G401 (cell line): ENCODE measurements around the gene CT45A2. TPM values are rescaled to one million over a fixed set of nuclear protein-coding genes. Genes with fewer than 3 reads are reported as not detected.
"Not testable (repeated sequence)": the region's sequence is repeated elsewhere in the genome, so short reads cannot be mapped to it uniquely, and the experiment has no call there.

Source experiments
- DNase-seq: peaks from one replicate; pipeline ENCODE4 v3.0.0-alpha.2; 2015; ENCODE audit warnings: low spot score
- in situ Hi-C: cut with HindIII; loops from 2 replicates; pipeline ENCODE4 v1.10.0; 2016; ENCODE audit warnings: low sequenced_read_pairs, mixed read lengths
- total RNA-seq: library from RNA; depleted of rRNA; stranded (reverse); fragments of >200 nt; shearing (Covaris generic); gene quantifications from 2 replicates; pipeline ENCODE4 v1.2.3, GENCODE V29; 2014; rRNA removed

CT45A2 gene, protein sequence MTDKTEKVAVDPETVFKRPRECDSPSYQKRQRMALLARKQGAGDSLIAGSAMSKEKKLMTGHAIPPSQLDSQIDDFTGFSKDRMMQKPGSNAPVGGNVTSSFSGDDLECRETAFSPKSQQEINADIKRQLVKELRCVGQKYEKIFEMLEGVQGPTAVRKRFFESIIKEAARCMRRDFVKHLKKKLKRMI
- total RNA-seq, result not detected in 2 replicates

DNA sequence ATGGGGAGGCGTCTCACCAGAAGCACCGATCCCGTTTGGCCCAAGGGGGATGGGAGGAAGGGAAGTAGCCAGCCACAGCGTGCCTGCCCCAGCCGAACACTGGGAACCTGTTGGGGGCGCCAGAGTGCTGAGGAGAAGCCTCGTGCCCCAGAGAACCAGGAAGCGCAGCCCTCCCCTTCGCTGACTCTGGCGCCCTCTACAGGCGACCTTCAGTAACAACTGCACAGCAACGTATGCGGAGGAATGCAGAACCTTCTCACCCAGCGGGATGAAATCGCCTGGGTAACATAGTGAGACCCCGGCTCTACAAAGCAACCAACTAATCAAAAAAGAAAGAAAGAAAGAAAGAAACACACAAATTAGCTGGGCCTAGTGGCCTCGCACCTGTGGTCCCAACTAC lies at the start of gene CT45A2:
Gene CT45A2 (minus strand): TSS at position 101 of the 400 bp plus-strand sequence. CDS start 3,747 bp downstream, outside the sequence.
- in situ Hi-C loops, DNase-seq: not testable (repeated sequence)

- DNase-seq, in situ Hi-C loops: not testable (repeated sequence)
These were observed 34.6 kb upstream of the CT45A2 start, which contains the start of gene CT45A8 for GRCh38 chrX:135854438-135854837. Gene CT45A8, minus strand, starts transcription at chrX:135854538. Its CDS starts 3,755 bp downstream, at chrX:135850783.

- in situ Hi-C loops, DNase-seq: not testable (repeated sequence)
These were observed 17.4 kb upstream of the CT45A2 start, which contains the start of gene CT45A7 for GRCh38 chrX:135837180-135837579. Gene CT45A7, minus strand, starts transcription at chrX:135837280. Its CDS starts 3,747 bp downstream, at chrX:135833533.

DNA sequence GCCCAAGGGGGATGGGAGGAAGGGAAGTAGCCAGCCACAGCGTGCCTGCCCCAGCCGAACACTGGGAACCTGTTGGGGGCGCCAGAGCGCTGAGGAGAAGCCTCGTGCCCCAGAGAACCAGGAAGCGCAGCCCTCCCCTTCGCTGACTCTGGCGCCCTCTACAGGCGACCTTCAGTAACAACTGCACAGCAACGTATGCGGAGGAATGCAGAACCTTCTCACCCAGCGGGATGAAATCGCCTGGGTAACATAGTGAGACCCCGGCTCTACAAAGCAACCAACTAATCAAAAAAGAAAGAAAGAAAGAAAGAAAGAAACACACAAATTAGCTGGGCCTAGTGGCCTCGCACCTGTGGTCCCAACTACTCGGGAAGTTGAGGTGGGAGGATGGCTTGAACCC lies 17.1 kb downstream of the CT45A2 start, which contains the start of gene CT45A6:
Gene CT45A6 (minus strand): TSS at position 101 of the 400 bp plus-strand sequence. CDS start 3,794 bp downstream, outside the sequence.
- in situ Hi-C loops, result not testable (repeated sequence)

DNA sequence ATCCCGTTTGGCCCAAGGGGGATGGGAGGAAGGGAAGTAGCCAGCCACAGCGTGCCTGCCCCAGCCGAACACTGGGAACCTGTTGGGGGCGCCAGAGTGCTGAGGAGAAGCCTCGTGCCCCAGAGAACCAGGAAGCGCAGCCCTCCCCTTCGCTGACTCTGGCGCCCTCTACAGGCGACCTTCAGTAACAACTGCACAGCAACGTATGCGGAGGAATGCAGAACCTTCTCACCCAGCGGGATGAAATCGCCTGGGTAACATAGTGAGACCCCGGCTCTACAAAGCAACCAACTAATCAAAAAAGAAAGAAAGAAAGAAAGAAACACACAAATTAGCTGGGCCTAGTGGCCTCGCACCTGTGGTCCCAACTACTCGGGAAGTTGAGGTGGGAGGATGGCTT lies 34.4 kb downstream of the CT45A2 start, which contains the start of gene CT45A5:
Gene CT45A5 (minus strand): TSS at position 101 of the 400 bp plus-strand sequence. CDS start 3,774 bp downstream, outside the sequence.
- DNase-seq, in situ Hi-C loops: not testable (repeated sequence)

More for the DNA sequence above, 17.1 kb downstream of the CT45A2 start, which contains the start of gene CT45A6:
- DNase-seq, result not testable (repeated sequence)

- in situ Hi-C loops, DNase-seq: not testable (repeated sequence)
These were observed 51.7 kb downstream of the CT45A2 start, which contains the start of gene CT45A3 for GRCh38 chrX:135768091-135768490. Gene CT45A3, minus strand, starts transcription at chrX:135768191. Its CDS starts 3,747 bp downstream, at chrX:135764444.

Other genes starting within 250 kb of the CT45A2 start
- not detected in 2 replicates for gene CT45A1, start 106.4 kb downstream of the CT45A2 start, total RNA-seq
- gene CT45A3, start 51.8 kb downstream of the CT45A2 start, total RNA-seq, result 1.7 TPM in 1 of 2 replicates, not detected in the other
- gene CT45A5, start 34.5 kb downstream of the CT45A2 start, total RNA-seq, result 0.61 TPM in 1 of 2 replicates, not detected in the other
- gene CT45A6, start 17.2 kb downstream of the CT45A2 start, total RNA-seq, result not detected in 2 replicates
- not detected in 2 replicates for gene CT45A7, start 17.3 kb upstream of the CT45A2 start, total RNA-seq
- gene CT45A8, start 34.5 kb upstream of the CT45A2 start, total RNA-seq, result not detected in 2 replicates
- not detected in 2 replicates for gene CT45A9, start 51.8 kb upstream of the CT45A2 start, total RNA-seq
- gene CT45A10, start 73.4 kb upstream of the CT45A2 start, total RNA-seq, result not detected in 2 replicates
- gene SAGE1, start 73.7 kb upstream of the CT45A2 start, total RNA-seq, result not detected in 2 replicates
- gene MMGT1, start 154.0 kb upstream of the CT45A2 start, total RNA-seq, result 16.6 and 21.1 TPM in 2 replicates
- 5.5 and 6.4 TPM in 2 replicates for gene SLC9A6, start 165.4 kb upstream of the CT45A2 start, total RNA-seq